ENCODE results near the gene CCL28.

GRCh38 chr5:43427306-43427705 is 15.1 kb upstream of the CCL28 start:
- TF ChIP-seq CTCF (conservative IDR thresholded peaks at IDR 0.05; ENCODE audit: low read depth in 2 of 2): no peak
- no peak for TF ChIP-seq EZH2 (IDR thresholded peaks at IDR 0.05; ENCODE audit: low read depth, unreplicated experiment)
- TF ChIP-seq EZH2phosphoT487 (IDR thresholded peaks at IDR 0.05; ENCODE audit: unreplicated experiment): no peak
- no peak for TF ChIP-seq REST (IDR thresholded peaks at IDR 0.05; ENCODE audit: unreplicated experiment)
- TF ChIP-seq POLR2AphosphoS5 (IDR thresholded peaks at IDR 0.05; ENCODE audit: low read depth): no peak
- TF ChIP-seq CREB1 (CRISPR knock-in tag; IDR thresholded peaks at IDR 0.05; ENCODE audit: low read depth): no peak
- TF ChIP-seq JUNB (IDR thresholded peaks at IDR 0.05; ENCODE audit: unreplicated experiment): no peak
- TF ChIP-seq ZNF462 (CRISPR knock-in tag; IDR thresholded peaks at IDR 0.05): no peak
- TF ChIP-seq NANOG (IDR thresholded peaks at IDR 0.05; ENCODE audit: borderline replicate concordance): no peak
